ENCODE results near the gene NEK11. TPM values are rescaled to one million over a fixed set of nuclear protein-coding genes. Genes with fewer than 3 reads are reported as not detected.

Gene NEK11
- total RNA-seq, 1 donor from 2014 or later, result 3.8 TPM

DNA sequence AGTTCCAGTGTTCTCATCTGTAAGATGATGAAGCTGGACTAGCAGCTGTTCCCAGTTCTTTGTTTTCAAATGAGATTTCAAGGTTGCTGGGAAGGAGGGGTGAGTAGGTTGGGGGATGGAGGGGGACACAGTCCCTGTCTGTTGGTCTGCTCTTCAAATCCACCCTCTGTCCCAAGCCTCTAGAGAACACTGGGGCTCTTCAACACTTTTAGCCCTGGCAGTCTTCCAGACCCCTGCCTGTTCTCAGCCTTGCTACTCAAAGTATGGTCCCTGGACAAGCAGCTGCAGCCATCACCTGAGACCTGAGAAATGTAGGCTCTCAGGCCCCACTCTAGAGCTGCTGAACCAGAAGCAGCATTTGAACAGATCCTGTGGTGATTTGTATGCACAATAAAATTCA, 41.3 kb downstream of the NEK11 start:
- no peak overlapping the region for H3K27ac ChIP-seq
- no peaks in the 10 kb centered on the region for H3K36me3 ChIP-seq
- TF ChIP-seq, protein P1, sequence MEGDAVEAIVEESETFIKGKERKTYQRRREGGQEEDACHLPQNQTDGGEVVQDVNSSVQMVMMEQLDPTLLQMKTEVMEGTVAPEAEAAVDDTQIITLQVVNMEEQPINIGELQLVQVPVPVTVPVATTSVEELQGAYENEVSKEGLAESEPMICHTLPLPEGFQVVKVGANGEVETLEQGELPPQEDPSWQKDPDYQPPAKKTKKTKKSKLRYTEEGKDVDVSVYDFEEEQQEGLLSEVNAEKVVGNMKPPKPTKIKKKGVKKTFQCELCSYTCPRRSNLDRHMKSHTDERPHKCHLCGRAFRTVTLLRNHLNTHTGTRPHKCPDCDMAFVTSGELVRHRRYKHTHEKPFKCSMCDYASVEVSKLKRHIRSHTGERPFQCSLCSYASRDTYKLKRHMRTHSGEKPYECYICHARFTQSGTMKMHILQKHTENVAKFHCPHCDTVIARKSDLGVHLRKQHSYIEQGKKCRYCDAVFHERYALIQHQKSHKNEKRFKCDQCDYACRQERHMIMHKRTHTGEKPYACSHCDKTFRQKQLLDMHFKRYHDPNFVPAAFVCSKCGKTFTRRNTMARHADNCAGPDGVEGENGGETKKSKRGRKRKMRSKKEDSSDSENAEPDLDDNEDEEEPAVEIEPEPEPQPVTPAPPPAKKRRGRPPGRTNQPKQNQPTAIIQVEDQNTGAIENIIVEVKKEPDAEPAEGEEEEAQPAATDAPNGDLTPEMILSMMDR (IDR thresholded peaks at IDR 0.05), result no peak
- DNase-seq, result no peak
- no peak overlapping the region for H3K4me3 ChIP-seq
- no peaks in the 10 kb centered on the region for H3K9me3 ChIP-seq
- intact Hi-C loops (cut with DNase I), result no loop called here
- no peaks in the 10 kb centered on the region for H3K4me1 ChIP-seq
- H3K27me3 ChIP-seq, result no peaks in the 10 kb centered on the region
- no peak for ATAC-seq

DNA sequence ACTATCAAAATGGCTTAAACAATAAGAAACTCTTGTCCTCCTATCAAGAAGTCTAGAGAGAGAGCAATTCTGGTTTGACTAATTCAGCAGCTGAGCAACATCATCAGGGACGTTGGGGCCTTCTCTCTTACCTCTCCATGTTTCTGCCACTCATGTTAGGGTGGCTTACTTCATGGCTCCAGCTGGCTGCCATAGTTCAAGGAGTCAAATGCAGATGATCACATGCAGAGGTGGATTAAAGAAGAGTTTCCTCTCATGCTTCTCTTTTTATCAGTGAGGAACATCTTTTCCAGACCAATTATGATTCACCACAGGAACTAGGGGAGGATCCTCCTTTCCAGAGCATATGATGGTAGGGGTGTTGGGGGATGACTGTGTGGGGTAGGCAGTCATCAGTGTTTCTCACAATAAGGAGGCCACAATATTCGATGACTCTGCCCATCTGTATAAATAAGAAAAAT, 45.5 kb downstream of the NEK11 start:
- Histone ChIP-seq H3K36me3 (no peaks in the 10 kb centered on the region), H3K9me3 (no peaks in the 10 kb centered on the region), H3K4me3 (no peak overlapping the region), H3K27ac (no peak overlapping the region), H3K4me1 (no peaks in the 10 kb centered on the region), H3K27me3 (no peaks in the 10 kb centered on the region)
- ATAC-seq, result no peak
- intact Hi-C loops (cut with DNase I), result no loop called here
- no peak for DNase-seq
- TF ChIP-seq, protein P1 (IDR thresholded peaks at IDR 0.05), result no peak

DNA sequence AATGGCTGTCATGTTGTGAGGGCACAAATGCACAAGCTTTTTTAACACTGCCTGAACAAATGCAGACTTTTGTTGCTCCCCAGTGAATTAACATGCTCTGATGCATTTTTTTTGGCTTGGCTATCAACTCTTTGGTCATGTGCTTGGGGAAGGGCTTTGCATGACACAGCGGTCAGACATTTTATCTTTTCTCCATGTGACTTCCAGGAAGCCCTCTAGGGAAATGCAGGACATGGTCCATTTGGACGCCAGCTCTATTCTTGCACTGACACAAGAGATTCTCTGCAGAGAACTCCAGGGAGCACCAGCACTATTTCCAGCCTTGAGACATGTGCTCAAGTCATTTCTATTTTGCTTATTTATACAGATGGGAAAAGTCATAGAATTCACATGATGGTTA, 46.2 kb downstream of the NEK11 start:
- no peak for ATAC-seq

DNA sequence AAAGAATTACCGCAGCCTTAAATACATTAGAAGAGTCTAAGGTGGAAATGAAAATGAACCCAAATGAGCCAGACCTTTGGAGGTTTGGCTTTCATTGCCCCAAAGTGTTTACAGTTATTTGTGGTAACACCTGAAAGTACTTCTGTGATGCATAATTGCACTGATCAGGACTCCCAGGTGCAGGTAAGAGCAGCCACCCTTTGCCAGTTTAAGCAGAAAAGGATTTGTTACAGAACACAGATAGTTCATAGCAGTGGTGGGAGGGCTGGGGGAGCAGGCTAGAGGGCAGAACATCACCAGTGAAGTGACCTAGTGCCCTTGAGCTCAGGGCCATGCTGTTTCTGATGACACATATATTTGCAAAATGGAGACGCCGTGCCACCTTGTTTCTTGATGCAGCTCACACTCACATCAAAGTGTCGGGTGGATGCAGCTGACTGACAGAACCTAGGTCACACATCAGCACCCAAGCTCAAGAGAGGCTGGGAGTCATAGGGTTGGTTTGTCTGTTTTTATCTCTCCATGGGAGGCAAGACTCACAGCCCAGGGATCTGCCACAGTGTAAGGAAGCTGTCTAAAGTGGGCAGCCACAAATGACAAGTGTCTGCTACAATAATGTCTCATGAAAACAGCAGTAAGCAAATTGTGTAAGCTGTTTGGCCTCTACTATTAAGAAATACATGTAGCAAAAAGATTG, 49.1 kb downstream of the NEK11 start:
- Histone ChIP-seq H3K36me3 (no peaks in the 10 kb centered on the region), H3K27me3 (no peaks in the 10 kb centered on the region), H3K9me3 (no peaks in the 10 kb centered on the region), H3K27ac (no peak overlapping the region), H3K4me3 (no peak overlapping the region), H3K4me1 (no peaks in the 10 kb centered on the region)
- DNase-seq (no peak), ATAC-seq (no peak)
- TF ChIP-seq, protein P1 (IDR thresholded peaks at IDR 0.05), result no peak
- intact Hi-C loops (cut with DNase I), result no loop called here

More for the DNA sequence above, 46.2 kb downstream of the NEK11 start:
- no peak for DNase-seq
- no peaks in the 10 kb centered on the region for H3K4me1 ChIP-seq
- intact Hi-C loops (cut with DNase I), result no loop called here
- no peaks in the 10 kb centered on the region for H3K9me3 ChIP-seq
- TF ChIP-seq, protein P1 (IDR thresholded peaks at IDR 0.05), result no peak
- no peak overlapping the region for H3K27ac ChIP-seq
- H3K36me3 ChIP-seq, result no peaks in the 10 kb centered on the region
- no peaks in the 10 kb centered on the region for H3K27me3 ChIP-seq
- no peak overlapping the region for H3K4me3 ChIP-seq

DNA sequence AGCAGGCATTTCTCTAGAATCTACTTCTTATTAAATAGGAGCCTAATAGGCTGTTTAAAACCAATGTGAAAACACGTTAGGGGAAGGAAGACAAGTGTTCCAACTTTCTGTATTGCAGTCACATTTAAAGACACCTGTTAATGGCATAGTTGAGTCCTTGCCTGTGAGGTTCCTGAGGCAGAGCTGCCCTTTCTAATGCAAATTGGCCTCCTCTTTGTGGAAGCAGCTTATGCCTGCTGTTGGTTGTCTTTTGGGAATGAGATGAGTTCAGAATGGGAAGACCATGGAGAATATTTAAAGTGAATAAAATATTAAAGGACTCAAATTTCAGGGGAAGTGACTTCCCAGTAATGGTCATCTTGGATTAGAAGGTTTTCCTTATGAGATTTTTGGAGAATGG, 51.2 kb downstream of the NEK11 start:
- Histone ChIP-seq H3K36me3 (no peaks in the 10 kb centered on the region), H3K4me1 (no peaks in the 10 kb centered on the region), H3K27me3 (no peaks in the 10 kb centered on the region), H3K9me3 (no peaks in the 10 kb centered on the region), H3K27ac (no peak overlapping the region), H3K4me3 (no peak overlapping the region)
- TF ChIP-seq, protein P1 (IDR thresholded peaks at IDR 0.05), result no peak
- no peak for ATAC-seq
- no peak for DNase-seq
- intact Hi-C loops (cut with DNase I), result no loop called here

Measured in upper lobe of right lung (tissue), 1 donor.